ENCODE measurements around the gene PODNL1. TPM values are rescaled to one million over a fixed set of nuclear protein-coding genes. Genes with fewer than 3 reads are reported as not detected.
A peak's percentile ranks its signal among the peaks of the same experiment; 100 is the strongest.

The PODNL1 gene
- total RNA-seq, 1 experiment from 2014 or later: 1.1 TPM

GRCh38 chr19:13952931-13953531, 14.8 kb upstream of the PODNL1 start:
- peaks cover 19% of the 10 kb centered on the region for H3K36me3 Mint-ChIP-seq
- peaks cover 8% of the 10 kb centered on the region for H3K4me1 Mint-ChIP-seq
- TF ChIP-seq CREB1 (CRISPR knock-in tag; IDR thresholded peaks at IDR 0.05): no peak
- TF ChIP-seq, protein P1, sequence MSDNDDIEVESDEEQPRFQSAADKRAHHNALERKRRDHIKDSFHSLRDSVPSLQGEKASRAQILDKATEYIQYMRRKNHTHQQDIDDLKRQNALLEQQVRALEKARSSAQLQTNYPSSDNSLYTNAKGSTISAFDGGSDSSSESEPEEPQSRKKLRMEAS (CRISPR knock-in tag; IDR thresholded peaks at IDR 0.05): no peak
- no peak for TF ChIP-seq FOXJ3 (CRISPR knock-in tag; IDR thresholded peaks at IDR 0.05; ENCODE audit: borderline replicate concordance)
- TF ChIP-seq CBFB (CRISPR knock-in tag; IDR thresholded peaks at IDR 0.05; ENCODE audit: low read depth): no peak
- TF ChIP-seq, protein P2, sequence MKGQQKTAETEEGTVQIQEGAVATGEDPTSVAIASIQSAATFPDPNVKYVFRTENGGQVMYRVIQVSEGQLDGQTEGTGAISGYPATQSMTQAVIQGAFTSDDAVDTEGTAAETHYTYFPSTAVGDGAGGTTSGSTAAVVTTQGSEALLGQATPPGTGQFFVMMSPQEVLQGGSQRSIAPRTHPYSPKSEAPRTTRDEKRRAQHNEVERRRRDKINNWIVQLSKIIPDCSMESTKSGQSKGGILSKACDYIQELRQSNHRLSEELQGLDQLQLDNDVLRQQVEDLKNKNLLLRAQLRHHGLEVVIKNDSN (CRISPR knock-in tag; IDR thresholded peaks at IDR 0.05): no peak
- H3K27ac Mint-ChIP-seq: peak overlapping the region; percentile 57
- no peaks in the 10 kb centered on the region; the same call in none of the 2 replicates for H3K27me3 Mint-ChIP-seq (ENCODE audit: low read depth)
- DNase-seq (ENCODE audit: low spot score) (peak; percentile 32), ATAC-seq (peak; percentile 11; the same call in 1 of the 2 replicates)
- ChIA-PET POLR2A (interaction anchor here (0.5 to 2.4 kb wide), 9 partner anchors 9 to 175 kb away, joined by 3 to 23 read pairs (median 4); partner anchors contain the start of genes IL27RA and PODNL1), CTCF (interaction anchor here (0.7 to 2.9 kb wide), 26 partner anchors 9 to 120 kb away, joined by 3 to 39 read pairs (median 5); partner anchors contain the start of genes CC2D1A, IL27RA, MISP3 and PODNL1)
- H3K9me3 Mint-ChIP-seq: no peaks in the 10 kb centered on the region
- H3K4me3 Mint-ChIP-seq: peak overlapping the region; percentile 87

DNA sequence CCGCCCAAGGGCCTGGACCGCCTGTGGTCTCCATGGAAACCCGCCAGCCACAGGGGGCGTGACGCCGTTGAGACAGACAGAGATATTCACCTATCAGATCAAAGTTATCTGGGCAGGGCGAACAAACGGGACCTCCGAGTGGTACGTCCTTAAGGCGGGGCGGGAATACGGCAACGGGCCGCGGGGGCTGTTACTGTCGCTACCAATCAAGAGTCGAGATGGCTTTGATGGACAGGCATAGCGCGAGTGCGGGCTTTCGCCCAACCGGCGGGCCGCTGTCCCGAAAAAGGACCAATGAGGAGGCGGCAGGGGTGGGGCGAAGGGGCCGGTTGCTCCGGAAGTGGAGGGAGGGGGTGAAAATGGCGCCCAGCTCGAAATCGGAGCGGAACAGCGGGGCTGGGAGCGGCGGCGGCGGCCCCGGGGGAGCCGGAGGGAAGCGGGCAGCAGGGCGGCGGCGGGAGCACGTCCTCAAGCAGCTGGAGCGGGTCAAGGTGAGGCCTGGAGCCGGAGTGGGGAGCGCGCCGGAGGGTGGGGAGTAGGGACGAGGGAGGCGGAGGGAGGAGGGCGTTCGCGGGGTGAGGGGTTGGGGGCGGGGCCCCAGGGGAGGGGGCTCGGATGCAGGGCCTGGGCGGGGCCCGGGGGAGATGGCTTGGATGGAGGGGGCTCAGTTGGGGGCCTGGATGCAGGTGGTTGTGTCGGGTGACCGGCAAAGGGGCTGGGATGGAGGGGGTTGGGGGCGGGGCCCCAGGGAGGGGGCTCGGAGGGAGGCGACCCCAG, 14.1 kb upstream of the PODNL1 start, which contains the start of gene DCAF15:
Gene DCAF15 (plus strand): TSS at position 356 of the 777 bp plus-strand sequence. CDS start 4 bp downstream, at position 360.
- no peaks in the 10 kb centered on the region; the same call in none of the 2 replicates for H3K27me3 Mint-ChIP-seq (ENCODE audit: low read depth)
- peaks cover 8% of the 10 kb centered on the region for H3K4me1 Mint-ChIP-seq
- TF ChIP-seq JAZF1 (CRISPR knock-in tag; IDR thresholded peaks at IDR 0.05): no peak
- TF ChIP-seq, protein P1 (CRISPR knock-in tag; IDR thresholded peaks at IDR 0.05): peak; percentile 51; the same call in 1 of the 2 replicates
- 0 out of 2 replicates have a peak, but pooled peaks have one; percentile 32 for TF ChIP-seq FOXP1 (CRISPR knock-in tag; IDR thresholded peaks at IDR 0.05; ENCODE audit: borderline replicate concordance)
- TF ChIP-seq FOXK1 (CRISPR knock-in tag; IDR thresholded peaks at IDR 0.05): 0 out of 2 replicates have a peak, but pooled peaks have one; percentile 37
- no peak for TF ChIP-seq ELF4 (CRISPR knock-in tag; IDR thresholded peaks at IDR 0.05; ENCODE audit: low read depth)
- peak; percentile 68; the same call in 1 of the 2 replicates for TF ChIP-seq CREM (CRISPR knock-in tag; IDR thresholded peaks at IDR 0.05)
- TF ChIP-seq NR1H2 (CRISPR knock-in tag; IDR thresholded peaks at IDR 0.05): no peak
- TF ChIP-seq NFYB (CRISPR knock-in tag; conservative IDR thresholded peaks at IDR 0.05; ENCODE audit: low read depth): peak; percentile 96
- TF ChIP-seq, protein P3, sequence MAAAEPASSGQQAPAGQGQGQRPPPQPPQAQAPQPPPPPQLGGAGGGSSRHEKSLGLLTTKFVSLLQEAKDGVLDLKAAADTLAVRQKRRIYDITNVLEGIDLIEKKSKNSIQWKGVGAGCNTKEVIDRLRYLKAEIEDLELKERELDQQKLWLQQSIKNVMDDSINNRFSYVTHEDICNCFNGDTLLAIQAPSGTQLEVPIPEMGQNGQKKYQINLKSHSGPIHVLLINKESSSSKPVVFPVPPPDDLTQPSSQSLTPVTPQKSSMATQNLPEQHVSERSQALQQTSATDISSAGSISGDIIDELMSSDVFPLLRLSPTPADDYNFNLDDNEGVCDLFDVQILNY (CRISPR knock-in tag; IDR thresholded peaks at IDR 0.05): peak; percentile 74; the same call in 1 of the 2 replicates
- peak; percentile 69; the same call in 1 of the 2 replicates for TF ChIP-seq ZNF263 (CRISPR knock-in tag; IDR thresholded peaks at IDR 0.05; ENCODE audit: low read depth)
- TF ChIP-seq MYBL2 (CRISPR knock-in tag; IDR thresholded peaks at IDR 0.05): peak; percentile 75; the same call in 1 of the 2 replicates
- peak; percentile 91 for TF ChIP-seq SP1 (CRISPR knock-in tag; conservative IDR thresholded peaks at IDR 0.05)
- no peak for TF ChIP-seq ZBTB21 (CRISPR knock-in tag; IDR thresholded peaks at IDR 0.05; ENCODE audit: borderline replicate concordance)
- no peak for TF ChIP-seq HMGA2 (CRISPR knock-in tag; IDR thresholded peaks at IDR 0.05)
- ATAC-seq (peak; percentile 98), DNase-seq (ENCODE audit: low spot score) (peak; percentile 99)
- peak within 1 kb of the TSS; percentile 87 for H3K4me3 Mint-ChIP-seq
- POLR2A ChIA-PET: interaction anchor here (0.6 to 2.4 kb wide), 8 partner anchors 10 to 184 kb away, joined by 3 to 23 read pairs (median 4); partner anchors contain the start of genes ASF1B, IL27RA and PODNL1
- H3K9me3 Mint-ChIP-seq: no peaks in the 10 kb centered on the region
- CTCF ChIA-PET: interaction anchor here (0.6 to 2.9 kb wide), 29 partner anchors 10 to 120 kb away, joined by 3 to 39 read pairs (median 5); partner anchors contain the start of genes CC2D1A, IL27RA, MISP3 and PODNL1
- H3K27ac Mint-ChIP-seq: peak within 1 kb of the TSS; percentile 57
- peaks cover 19% of the 10 kb centered on the region for H3K36me3 Mint-ChIP-seq
